ENCODE results near the gene CBLN3.

GRCh38 chr14:24379907-24380730 is 49.3 kb downstream of the CBLN3 start:
- no peak for TF ChIP-seq CTCF (IDR thresholded peaks at IDR 0.05)
- TF ChIP-seq EP300 (IDR thresholded peaks at IDR 0.05), result no peak

Measured in tibial nerve (tissue), 4 donors.